ENCODE data around the gene KRT77. TPM values are rescaled to one million over a fixed set of nuclear protein-coding genes. Genes with fewer than 3 reads are reported as not detected.

Gene KRT77
- total and polyA plus RNA-seq, 7 experiments from 2014 or later: 0.08 to 0.13 (median 0.10) TPM; not detected in 3

DNA sequence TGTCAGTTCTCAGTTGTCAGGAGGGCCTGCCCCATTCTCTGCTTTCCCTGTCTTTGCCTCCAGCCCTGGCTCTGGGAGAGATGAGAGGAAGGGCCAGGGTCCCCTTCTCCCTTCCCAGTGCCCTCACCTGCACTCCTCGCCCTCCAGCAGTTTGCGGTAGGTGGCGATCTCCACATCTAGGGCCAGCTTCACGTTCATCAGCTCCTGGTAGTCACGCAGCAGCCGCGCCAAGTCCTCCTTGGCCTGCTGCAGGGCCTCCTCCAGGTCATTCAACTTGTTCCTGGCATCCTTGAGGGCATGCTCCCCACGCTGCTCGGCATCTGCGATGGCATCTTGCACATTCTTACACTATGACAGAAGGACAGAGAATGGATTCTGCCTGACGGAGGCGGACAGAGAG, 56.7 kb downstream of the KRT77 start:
- no peaks in the 10 kb centered on the region for H3K27me3 ChIP-seq (ENCODE audit: control insufficient read depth in 2 of 2, insufficient read depth in 2 of 2, low read length in 2 of 2)
- Mint-ChIP-seq H3K4me1 (peaks cover 61 to 92% (median 87%) of the 10 kb centered on the region in 7 donors), H3K9me3 (peaks cover 0 to 13% (median 7%) of the 10 kb centered on the region in 11 donors), H3K36me3 (peaks cover 3 to 28% (median 4%) of the 10 kb centered on the region in 5 donors), H3K27me3 (peaks cover 0 to 7% (median 0%) of the 10 kb centered on the region in 5 donors), H3K27ac (peak overlapping the region; percentile 97 to 100 (median 100)), H3K4me3 (peak overlapping the region in 9 of 10 donors; percentile 47 to 88 (median 83))
- peaks cover 28 to 75% of the 10 kb centered on the region in 2 donors for H3K4me1 ChIP-seq (ENCODE audit: control insufficient read depth in 2 of 2, insufficient read depth in 2 of 2, low read length in 2 of 2)
- POLR2A ChIA-PET: interaction anchor here (0.8 to 12.4 kb wide), 8 partner anchors 9 to 60 kb away, joined by 3 to 223 read pairs (median 8); partner anchors contain the start of genes KRT1 and KRT73
- H3K36me3 ChIP-seq (ENCODE audit: control insufficient read depth in 2 of 3, insufficient read depth in 3 of 3, low read length in 3 of 3): no peaks in the 10 kb centered on the region
- no peak for DNase-seq
- intact Hi-C loops (cut with micrococcal nuclease): loop anchor here in 1 of 2 donors (5.0 kb wide), 1 partner anchor 46 kb away; no protein-coding TSS in a partner anchor
- CTCF ChIA-PET: interaction anchor here (0.7 to 1.7 kb wide), 5 partner anchors 33 to 224 kb away, joined by 3 to 5 read pairs (median 4); no protein-coding TSS in a partner anchor
- no peaks in the 10 kb centered on the region for H3K9me3 ChIP-seq (ENCODE audit: control insufficient read depth in 2 of 3, low read length in 3 of 3)
- H3K4me3 ChIP-seq (ENCODE audit: low read length): no peak overlapping the region
- ATAC-seq: no peak
- H3K27ac ChIP-seq (ENCODE audit: low read depth, low read length): peak overlapping the region; percentile 92

DNA sequence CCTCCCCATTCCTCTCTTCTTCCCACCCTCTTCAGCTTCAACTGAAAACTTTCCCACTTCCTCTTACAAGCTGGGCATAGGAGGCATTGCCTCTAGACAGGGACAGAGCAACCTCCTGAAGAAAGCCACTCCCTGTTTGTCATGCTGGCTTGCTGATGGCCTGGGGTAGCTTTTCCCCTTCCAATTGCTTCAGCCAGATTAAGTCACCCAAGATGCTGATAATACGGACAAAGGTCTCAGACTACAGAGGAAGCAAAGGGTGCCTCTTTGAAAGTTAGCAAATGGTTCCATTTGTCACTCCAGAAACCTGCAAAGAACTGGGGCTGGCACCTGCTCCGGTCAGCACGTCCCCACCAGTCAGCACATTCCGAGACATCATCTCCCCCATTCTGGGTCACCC, 57.3 kb downstream of the KRT77 start:
- Histone ChIP-seq H3K9me3 (ENCODE audit: control insufficient read depth in 2 of 3, low read length in 3 of 3) (no peaks in the 10 kb centered on the region), H3K4me3 (ENCODE audit: low read length) (peak overlapping the region; percentile 4), H3K36me3 (ENCODE audit: control insufficient read depth in 2 of 3, insufficient read depth in 3 of 3, low read length in 3 of 3) (no peaks in the 10 kb centered on the region), H3K27me3 (ENCODE audit: control insufficient read depth in 2 of 2, insufficient read depth in 2 of 2, low read length in 2 of 2) (no peaks in the 10 kb centered on the region), H3K27ac (ENCODE audit: low read depth, low read length) (peak overlapping the region; percentile 92), H3K4me1 (ENCODE audit: control insufficient read depth in 2 of 2, insufficient read depth in 2 of 2, low read length in 2 of 2) (peaks cover 28 to 81% of the 10 kb centered on the region in 2 donors)
- Mint-ChIP-seq H3K27ac (peak overlapping the region; percentile 97 to 100 (median 100)), H3K4me1 (peaks cover 67 to 99% (median 93%) of the 10 kb centered on the region in 7 donors), H3K4me3 (peak overlapping the region; percentile 72 to 88 (median 83)), H3K9me3 (peaks cover 0 to 13% (median 7%) of the 10 kb centered on the region in 11 donors), H3K27me3 (peaks cover 0 to 12% (median 0%) of the 10 kb centered on the region in 5 donors), H3K36me3 (peaks cover 3 to 30% (median 6%) of the 10 kb centered on the region in 5 donors)
- DNase-seq: no peak
- intact Hi-C loops (cut with micrococcal nuclease): loop anchor here (1.0 to 5.0 kb wide), 8 partner anchors 13 to 224 kb away; no protein-coding TSS in a partner anchor
- ChIA-PET POLR2A (interaction anchor here (0.5 to 12.4 kb wide), 10 partner anchors 13 to 234 kb away, joined by 3 to 223 read pairs (median 6); partner anchors contain the start of genes KRT1 and KRT73), CTCF (interaction anchor here (0.7 to 2.4 kb wide), 5 partner anchors 12 to 113 kb away, joined by 3 to 21 read pairs (median 10); no protein-coding TSS in a partner anchor)
- no peak for ATAC-seq

DNA sequence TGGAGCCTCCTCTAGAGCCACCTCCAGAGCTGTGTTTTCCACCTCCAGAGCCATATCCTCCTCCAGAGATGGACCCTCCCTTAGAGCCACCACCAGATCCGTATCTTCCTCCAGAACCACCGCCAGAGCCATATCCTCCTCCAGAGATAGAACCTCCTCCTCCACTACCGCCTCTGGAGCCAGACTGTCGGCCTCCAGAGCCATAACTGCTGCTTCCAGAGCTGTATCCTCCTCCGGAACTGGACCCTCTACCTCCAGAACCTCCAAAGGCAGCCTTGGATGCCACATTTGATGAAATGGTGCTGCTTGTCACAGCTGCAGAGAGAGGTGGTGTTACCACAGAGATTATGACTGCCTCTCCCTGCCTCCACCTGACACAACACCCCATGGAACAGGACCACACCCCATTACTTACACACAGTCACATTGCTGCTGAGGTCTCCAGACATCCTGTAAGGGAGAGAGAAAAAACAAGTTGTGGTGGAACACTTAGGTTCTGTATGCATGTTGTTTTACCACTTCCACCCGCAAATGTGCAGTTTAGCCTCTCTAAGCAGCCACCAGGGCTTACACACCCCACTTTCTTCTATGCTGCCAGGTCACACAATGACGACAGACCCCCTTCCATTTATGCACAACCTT, 58.1 kb downstream of the KRT77 start:
- H3K27ac Mint-ChIP-seq: peak overlapping the region; percentile 97 to 100 (median 100)
- H3K9me3 ChIP-seq (ENCODE audit: control insufficient read depth in 2 of 3, low read length in 3 of 3): no peaks in the 10 kb centered on the region
- H3K36me3 ChIP-seq (ENCODE audit: control insufficient read depth in 2 of 3, insufficient read depth in 3 of 3, low read length in 3 of 3): no peaks in the 10 kb centered on the region
- peaks cover 28 to 81% of the 10 kb centered on the region in 2 donors for H3K4me1 ChIP-seq (ENCODE audit: control insufficient read depth in 2 of 2, insufficient read depth in 2 of 2, low read length in 2 of 2)
- DNase-seq (peak in 7 of 9 donors; percentile 81 to 98 (median 94)), ATAC-seq (peak; percentile 96)
- no peak overlapping the region for H3K4me3 ChIP-seq (ENCODE audit: low read length)
- intact Hi-C loops (cut with micrococcal nuclease): loop anchor here (1.0 to 5.0 kb wide), 8 partner anchors 12 to 225 kb away; no protein-coding TSS in a partner anchor
- peaks cover 3 to 30% (median 6%) of the 10 kb centered on the region in 5 donors for H3K36me3 Mint-ChIP-seq
- H3K27me3 ChIP-seq (ENCODE audit: control insufficient read depth in 2 of 2, insufficient read depth in 2 of 2, low read length in 2 of 2): no peaks in the 10 kb centered on the region
- peaks cover 68 to 99% (median 94%) of the 10 kb centered on the region in 7 donors for H3K4me1 Mint-ChIP-seq
- ChIA-PET CTCF (interaction anchor here (0.5 to 2.4 kb wide), 12 partner anchors 12 to 232 kb away, joined by 3 to 21 read pairs (median 4); no protein-coding TSS in a partner anchor), POLR2A (interaction anchor here (0.5 to 12.4 kb wide), 16 partner anchors 11 to 235 kb away, joined by 3 to 223 read pairs (median 5); partner anchors contain the start of genes KRT1 and KRT73)
- peak overlapping the region; percentile 72 to 88 (median 83) for H3K4me3 Mint-ChIP-seq
- H3K27ac ChIP-seq (ENCODE audit: low read depth, low read length): peak overlapping the region; percentile 92
- H3K9me3 Mint-ChIP-seq: peaks cover 0 to 13% (median 7%) of the 10 kb centered on the region in 11 donors
- peaks cover 0 to 17% (median 0%) of the 10 kb centered on the region in 5 donors for H3K27me3 Mint-ChIP-seq

DNA sequence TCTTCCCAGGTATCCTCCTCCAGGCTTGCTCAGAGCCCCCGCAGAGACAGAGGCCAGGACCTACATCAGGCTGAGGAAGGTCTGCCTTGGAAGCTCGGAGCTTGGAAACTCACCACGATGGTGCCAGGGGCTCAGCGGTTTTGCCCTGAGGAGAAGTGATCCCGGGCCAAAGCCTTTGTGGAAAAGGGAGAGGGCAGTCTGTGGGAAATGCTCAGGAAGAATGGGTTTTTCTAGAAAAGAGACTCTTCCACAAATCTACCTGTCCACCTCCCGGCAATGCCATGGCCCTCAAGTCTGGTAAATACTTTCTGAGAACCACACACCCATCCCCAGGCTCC, 59.3 kb downstream of the KRT77 start:
- DNase-seq: no peak
- H3K27ac ChIP-seq (ENCODE audit: low read depth, low read length): peak overlapping the region; percentile 92
- Mint-ChIP-seq H3K4me3 (peak overlapping the region in 5 of 10 donors; percentile 29 to 88 (median 72)), H3K27ac (peak overlapping the region; percentile 97 to 100 (median 100)), H3K27me3 (peaks cover 0 to 24% (median 0%) of the 10 kb centered on the region in 5 donors), H3K4me1 (peaks cover 58 to 92% (median 86%) of the 10 kb centered on the region in 7 donors), H3K36me3 (peaks cover 3 to 32% (median 6%) of the 10 kb centered on the region in 5 donors), H3K9me3 (peaks cover 0 to 13% (median 7%) of the 10 kb centered on the region in 11 donors)
- no peaks in the 10 kb centered on the region for H3K27me3 ChIP-seq (ENCODE audit: control insufficient read depth in 2 of 2, insufficient read depth in 2 of 2, low read length in 2 of 2)
- no peak overlapping the region for H3K4me3 ChIP-seq (ENCODE audit: low read length)
- ATAC-seq: no peak
- POLR2A ChIA-PET: interaction anchor here (1.1 to 12.4 kb wide), 6 partner anchors 8 to 56 kb away, joined by 3 to 223 read pairs (median 11); partner anchors contain the start of genes KRT2 and KRT73
- CTCF ChIA-PET: interaction anchor here (1.4 to 2.4 kb wide), 4 partner anchors 25 to 54 kb away, joined by 3 to 21 read pairs (median 6); no protein-coding TSS in a partner anchor
- intact Hi-C loops (cut with micrococcal nuclease): no loop called here
- no peaks in the 10 kb centered on the region for H3K9me3 ChIP-seq (ENCODE audit: control insufficient read depth in 2 of 3, low read length in 3 of 3)
- peaks cover 28 to 77% of the 10 kb centered on the region in 2 donors for H3K4me1 ChIP-seq (ENCODE audit: control insufficient read depth in 2 of 2, insufficient read depth in 2 of 2, low read length in 2 of 2)
- no peaks in the 10 kb centered on the region for H3K36me3 ChIP-seq (ENCODE audit: control insufficient read depth in 2 of 3, insufficient read depth in 3 of 3, low read length in 3 of 3)

- Histone ChIP-seq H3K4me1 (ENCODE audit: control insufficient read depth in 2 of 2, insufficient read depth in 2 of 2, low read length in 2 of 2) (peaks cover 28 to 71% of the 10 kb centered on the region in 2 donors), H3K36me3 (ENCODE audit: control insufficient read depth in 2 of 3, insufficient read depth in 3 of 3, low read length in 3 of 3) (no peaks in the 10 kb centered on the region), H3K27ac (ENCODE audit: low read depth, low read length) (peak overlapping the region; percentile 92), H3K9me3 (ENCODE audit: control insufficient read depth in 2 of 3, low read length in 3 of 3) (no peaks in the 10 kb centered on the region), H3K27me3 (ENCODE audit: control insufficient read depth in 2 of 2, insufficient read depth in 2 of 2, low read length in 2 of 2) (no peaks in the 10 kb centered on the region), H3K4me3 (ENCODE audit: low read length) (no peak overlapping the region)
- ChIA-PET CTCF (interaction anchor here (0.6 to 2.9 kb wide), 5 partner anchors 10 to 224 kb away, joined by 3 to 28 read pairs (median 3); no protein-coding TSS in a partner anchor), POLR2A (interaction anchor here (0.6 to 12.4 kb wide), 12 partner anchors 9 to 371 kb away, joined by 3 to 223 read pairs (median 4); partner anchors contain the start of genes KRT2 and KRT73)
- ATAC-seq (no peak), DNase-seq (no peak)
- Mint-ChIP-seq H3K27me3 (peaks cover 0 to 28% (median 0%) of the 10 kb centered on the region in 5 donors), H3K4me1 (peaks cover 57 to 87% (median 80%) of the 10 kb centered on the region in 7 donors), H3K4me3 (peak overlapping the region in 8 of 10 donors; percentile 1 to 85 (median 37)), H3K27ac (peak overlapping the region; percentile 48 to 100 (median 100)), H3K36me3 (peaks cover 3 to 32% (median 6%) of the 10 kb centered on the region in 5 donors), H3K9me3 (peaks cover 0 to 13% (median 7%) of the 10 kb centered on the region in 11 donors)
- intact Hi-C loops (cut with micrococcal nuclease): no loop called here
These were observed 59.9 kb downstream of the KRT77 start for GRCh38 chr12:52643233-52644077.
